ENCODE results near the gene PLEKHG7.
"Not testable (repeated sequence)": the region's sequence is repeated elsewhere in the genome, so short reads cannot be mapped to it uniquely, and the experiment has no call there.

The PLEKHG7 gene

GRCh38 chr12:92745856-92746550 is 43.2 kb downstream of the PLEKHG7 start:
- in situ Hi-C loops (cut with HindIII; ENCODE audit: low sequenced_read_pairs): no loop called here

DNA sequence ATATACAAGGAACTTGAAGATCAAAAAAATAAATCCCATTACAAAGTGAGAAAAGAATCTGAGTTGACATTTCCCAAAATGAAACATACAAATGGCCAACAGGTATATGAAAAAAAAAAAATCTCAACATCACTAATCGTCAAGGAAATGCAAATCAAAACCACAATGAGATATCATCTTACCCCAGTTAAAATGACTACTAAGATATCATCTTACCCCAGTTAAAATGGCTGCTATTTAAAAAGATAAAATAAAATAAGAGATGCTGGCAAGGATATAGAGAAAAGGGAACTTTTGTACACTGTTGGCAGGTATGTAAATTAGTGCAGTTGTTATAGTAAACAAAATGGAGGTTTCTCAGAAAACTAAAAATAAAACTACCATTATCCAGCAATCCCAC is 44.4 kb downstream of the PLEKHG7 start:
- in situ Hi-C loops (cut with HindIII; ENCODE audit: low sequenced_read_pairs): no loop called here

GRCh38 chr12:92749691-92750090 is 46.9 kb downstream of the PLEKHG7 start:
- in situ Hi-C loops (cut with HindIII; ENCODE audit: low sequenced_read_pairs): not testable (repeated sequence)

DNA sequence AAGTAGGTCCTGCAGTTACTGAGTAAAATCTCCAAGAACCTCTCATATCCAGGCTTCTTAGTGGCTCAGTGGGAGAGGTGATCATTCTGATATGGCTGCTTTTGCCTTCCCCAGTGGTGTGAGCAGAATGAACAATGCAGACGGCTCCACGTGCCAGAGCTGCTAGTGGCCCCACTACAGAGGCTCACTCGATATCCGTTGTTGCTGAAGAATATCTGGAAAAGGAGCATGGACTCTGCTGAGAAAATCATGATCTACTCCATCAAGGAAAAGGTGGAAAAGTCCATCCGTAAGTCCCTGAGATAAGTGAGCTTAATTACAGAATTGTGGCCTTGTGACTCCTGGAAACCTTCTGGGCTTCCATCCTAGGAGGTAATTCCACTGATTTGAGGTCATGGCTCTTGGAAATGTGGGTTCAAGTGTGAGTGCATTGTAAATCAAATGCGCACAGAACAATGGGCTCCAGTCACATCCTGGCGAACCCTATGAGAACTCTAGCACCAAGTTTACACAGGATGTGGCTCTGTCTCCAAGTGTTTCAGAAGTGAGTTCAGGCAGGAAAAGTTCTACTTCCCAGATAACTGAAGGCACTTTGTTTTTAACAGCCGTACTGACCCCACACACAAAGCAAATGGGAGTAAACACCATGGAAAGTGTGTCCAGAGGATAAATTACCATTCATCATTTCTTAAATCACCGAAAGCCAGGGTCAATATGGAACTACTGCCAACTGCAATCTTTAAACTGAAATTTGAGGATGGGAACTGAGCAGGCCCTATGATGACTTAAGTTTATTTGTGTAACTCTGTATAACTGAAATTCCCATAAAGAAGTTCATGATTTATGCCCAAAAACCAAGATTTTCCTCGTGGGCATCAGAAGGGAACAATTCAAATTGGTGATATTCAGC is 51.4 kb downstream of the PLEKHG7 start:
- in situ Hi-C loops (cut with HindIII; ENCODE audit: low sequenced_read_pairs): no loop called here

- in situ Hi-C loops (cut with HindIII; ENCODE audit: low sequenced_read_pairs): no loop called here
Observed at GRCh38 chr12:92756898-92757596, 54.3 kb downstream of the PLEKHG7 start.

GRCh38 chr12:92757597-92758121 is 54.9 kb downstream of the PLEKHG7 start:
- in situ Hi-C loops (cut with HindIII; ENCODE audit: low sequenced_read_pairs): no loop called here

DNA sequence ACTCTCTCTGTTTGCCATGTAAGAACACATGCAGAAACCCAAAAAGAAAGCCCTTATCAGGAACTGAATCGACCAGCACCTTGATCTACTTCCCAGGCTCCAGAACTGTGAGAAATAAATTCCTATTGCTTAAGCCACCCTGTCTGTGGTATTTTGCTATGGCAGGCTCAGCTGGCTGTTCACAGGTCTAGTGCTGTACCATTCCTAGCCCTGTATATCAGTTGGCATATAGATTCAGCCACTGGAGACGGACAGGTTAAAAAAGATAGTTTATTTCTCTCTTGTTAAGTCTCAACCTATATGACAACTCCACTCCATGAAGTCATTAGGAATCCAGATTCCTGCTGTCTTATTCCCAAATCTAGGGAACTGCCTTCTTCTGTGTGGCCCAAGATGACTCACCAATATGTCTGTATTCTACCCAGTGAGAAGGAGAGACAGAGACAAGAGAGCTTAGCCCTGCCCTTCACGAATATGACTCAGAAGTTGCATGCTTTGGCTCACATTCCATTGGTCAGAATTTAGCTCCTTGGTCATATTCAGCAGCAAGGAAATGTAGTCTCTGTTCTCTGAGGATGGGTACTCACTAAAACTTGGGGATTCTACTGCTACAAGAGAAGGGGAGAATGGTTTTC is 57.0 kb downstream of the PLEKHG7 start:
- in situ Hi-C loops (cut with HindIII; ENCODE audit: low sequenced_read_pairs): no loop called here

- in situ Hi-C loops (cut with HindIII; ENCODE audit: low sequenced_read_pairs): no loop called here
Observed at GRCh38 chr12:92762773-92763172, 60.0 kb downstream of the PLEKHG7 start.

DNA sequence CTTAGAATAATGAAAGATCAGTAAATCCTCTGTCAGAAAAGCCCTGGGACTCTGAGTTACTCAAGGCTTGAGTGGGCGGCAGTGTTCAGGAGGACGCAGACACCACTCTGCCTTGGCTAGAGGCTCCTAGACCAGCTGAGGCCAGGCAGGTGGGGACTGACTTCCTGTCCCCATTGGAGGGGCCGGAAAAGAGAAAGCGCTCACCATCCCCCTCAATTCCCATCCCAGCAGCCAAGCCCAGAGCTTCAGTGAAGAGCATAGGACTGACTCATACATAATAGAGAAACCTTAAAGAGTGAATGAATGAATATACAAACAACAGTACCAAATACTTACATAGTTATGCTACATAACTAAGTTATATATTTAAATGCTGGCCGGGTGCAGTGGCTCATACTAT is 62.0 kb downstream of the PLEKHG7 start:
- in situ Hi-C loops (cut with HindIII; ENCODE audit: low sequenced_read_pairs): no loop called here

GRCh38 chr12:92765871-92766270 is 63.1 kb downstream of the PLEKHG7 start:
- in situ Hi-C loops (cut with HindIII; ENCODE audit: low sequenced_read_pairs): no loop called here

DNA sequence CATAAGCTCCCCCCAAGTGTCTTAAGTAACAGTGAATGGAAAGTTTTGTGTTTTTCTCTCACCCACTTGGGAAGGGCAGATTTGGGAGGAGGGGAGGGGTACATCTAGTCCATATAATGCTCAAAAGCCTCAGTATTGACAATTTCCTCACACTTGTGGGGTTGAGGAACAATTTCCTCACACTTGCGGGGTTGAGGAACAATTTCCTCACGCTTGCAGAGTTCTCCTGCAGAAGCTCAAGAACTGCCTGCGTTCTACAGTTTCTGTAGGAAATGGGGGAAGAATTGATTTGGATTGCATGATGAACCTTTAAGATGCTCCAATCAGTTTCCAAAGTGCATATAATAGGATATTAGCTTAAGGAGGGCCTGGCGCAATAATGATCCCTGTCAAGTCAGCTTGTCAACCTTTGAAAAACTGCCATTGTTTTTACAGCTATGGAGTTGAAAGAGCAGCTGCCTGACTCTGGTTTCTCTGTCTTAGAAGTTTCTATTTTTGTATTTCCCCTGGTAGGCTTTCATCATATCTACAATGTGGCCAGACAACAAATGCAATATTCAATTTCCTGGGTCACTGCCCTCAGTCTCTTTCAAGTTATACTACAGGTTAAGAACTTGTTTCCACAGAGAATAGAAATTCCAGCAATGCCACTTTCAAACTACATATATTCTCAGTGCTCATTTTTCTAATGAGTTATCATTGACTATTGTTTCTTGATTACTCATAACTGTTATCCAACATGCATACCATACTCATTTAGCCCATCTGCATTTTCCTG is 66.5 kb downstream of the PLEKHG7 start:
- in situ Hi-C loops (cut with HindIII; ENCODE audit: low sequenced_read_pairs): no loop called here

- in situ Hi-C loops (cut with HindIII; ENCODE audit: low sequenced_read_pairs): no loop called here
Observed at GRCh38 chr12:92771001-92771400, 68.2 kb downstream of the PLEKHG7 start.

DNA sequence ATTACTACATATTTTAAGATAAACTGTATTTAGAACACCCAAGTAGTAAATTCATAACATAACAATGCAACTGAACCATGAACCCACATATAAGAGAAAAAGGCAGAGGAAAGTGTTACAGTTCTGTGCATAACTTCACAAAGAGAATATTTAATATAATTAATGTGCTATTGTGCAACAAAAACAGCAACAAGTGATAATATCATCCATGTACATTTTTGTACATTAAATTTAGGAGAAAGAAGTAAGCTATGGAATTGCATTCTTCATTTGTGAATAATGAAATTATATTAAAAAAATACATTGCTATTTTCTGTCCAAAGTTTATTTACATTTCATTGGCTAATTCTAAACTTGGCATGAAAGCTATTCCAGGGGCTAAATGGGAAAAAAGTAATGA is 72.6 kb downstream of the PLEKHG7 start:
- in situ Hi-C loops (cut with HindIII; ENCODE audit: low sequenced_read_pairs): loop anchor here (25.0 kb wide), 1 partner anchor 637 kb away; no protein-coding TSS in a partner anchor

DNA sequence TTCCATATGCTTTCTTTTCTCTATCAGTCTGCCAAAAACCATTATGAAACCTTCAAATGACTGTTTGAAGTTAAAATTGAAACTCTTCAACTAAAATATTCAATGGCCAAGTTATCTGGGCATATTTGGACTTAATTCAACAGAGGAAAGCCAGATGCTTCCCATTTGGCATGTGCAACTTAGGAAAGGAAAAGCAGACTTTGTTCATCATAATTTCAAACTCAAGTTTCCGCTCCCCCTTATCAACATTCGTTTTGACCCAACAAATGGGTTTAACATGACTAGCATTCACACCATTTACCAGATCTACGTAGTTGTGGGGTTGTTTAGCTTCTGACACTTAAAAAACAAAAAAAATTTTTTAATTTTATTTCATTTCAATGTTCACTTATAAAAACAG is 75.7 kb downstream of the PLEKHG7 start:
- in situ Hi-C loops (cut with HindIII; ENCODE audit: low sequenced_read_pairs): loop anchor here (25.0 kb wide), 1 partner anchor 634 kb away; no protein-coding TSS in a partner anchor

DNA sequence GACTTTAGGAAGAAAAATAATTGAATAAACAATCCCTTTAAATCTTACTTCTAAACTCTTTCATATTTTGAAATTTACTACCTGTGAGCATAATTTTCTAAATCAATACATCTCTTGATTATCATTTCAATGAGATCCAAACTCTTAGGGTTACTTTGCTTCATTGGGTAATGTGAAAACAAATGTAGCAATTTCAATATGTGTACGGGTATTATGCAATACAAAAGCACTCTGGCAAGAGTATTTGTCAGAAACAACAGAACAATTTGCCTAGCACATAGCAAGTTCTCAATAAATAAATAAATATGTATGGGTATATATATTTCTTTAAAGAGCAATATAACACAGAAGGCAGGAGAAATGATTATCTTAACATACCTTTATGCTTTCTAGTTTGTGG is 77.1 kb downstream of the PLEKHG7 start:
- in situ Hi-C loops (cut with HindIII; ENCODE audit: low sequenced_read_pairs): loop anchor here (25.0 kb wide), 1 partner anchor 632 kb away; no protein-coding TSS in a partner anchor

GRCh38 chr12:92784356-92784755 is 81.6 kb downstream of the PLEKHG7 start:
- in situ Hi-C loops (cut with HindIII; ENCODE audit: low sequenced_read_pairs): loop anchor here (25.0 kb wide), 1 partner anchor 628 kb away; no protein-coding TSS in a partner anchor

GRCh38 chr12:92784797-92785562 is 82.2 kb downstream of the PLEKHG7 start:
- in situ Hi-C loops (cut with HindIII; ENCODE audit: low sequenced_read_pairs): loop anchor here (25.0 kb wide), 1 partner anchor 627 kb away; no protein-coding TSS in a partner anchor

- in situ Hi-C loops (cut with HindIII; ENCODE audit: low sequenced_read_pairs): loop anchor here (25.0 kb wide), 1 partner anchor 627 kb away; no protein-coding TSS in a partner anchor
Observed at GRCh38 chr12:92785563-92785950, 82.8 kb downstream of the PLEKHG7 start.

DNA sequence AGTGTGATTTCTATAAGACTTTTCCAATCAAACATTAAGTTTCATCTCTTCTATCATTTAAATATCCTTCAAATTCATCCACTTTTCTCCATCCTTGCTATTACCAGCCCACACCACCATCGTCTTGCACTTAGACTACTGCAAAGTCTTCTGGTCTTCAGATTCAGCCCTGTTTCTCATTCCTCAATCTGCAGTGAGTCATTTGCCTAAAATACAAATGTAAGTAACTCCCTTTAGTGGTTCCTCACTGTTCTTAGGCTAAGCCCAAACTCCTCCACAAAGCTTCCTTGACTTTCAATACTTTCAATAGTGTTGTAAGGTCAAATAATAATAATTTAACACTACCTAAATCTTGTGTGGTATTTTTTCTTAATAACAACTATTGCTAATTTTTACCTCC is 83.3 kb downstream of the PLEKHG7 start:
- in situ Hi-C loops (cut with HindIII; ENCODE audit: low sequenced_read_pairs): loop anchor here (25.0 kb wide), 1 partner anchor 626 kb away; no protein-coding TSS in a partner anchor

All from DLD1 (cell line).